ENCODE results near the gene XRCC3.

XRCC3 gene

GRCh38 chr14:103705118-103705503 lies 10.1 kb downstream of the XRCC3 start:
- DNase-seq: no peak

GRCh38 chr14:103704708-103705107 lies 10.5 kb downstream of the XRCC3 start:
- DNase-seq: no peak

GRCh38 chr14:103703433-103704385 lies 11.5 kb downstream of the XRCC3 start:
- no peak for DNase-seq

DNA sequence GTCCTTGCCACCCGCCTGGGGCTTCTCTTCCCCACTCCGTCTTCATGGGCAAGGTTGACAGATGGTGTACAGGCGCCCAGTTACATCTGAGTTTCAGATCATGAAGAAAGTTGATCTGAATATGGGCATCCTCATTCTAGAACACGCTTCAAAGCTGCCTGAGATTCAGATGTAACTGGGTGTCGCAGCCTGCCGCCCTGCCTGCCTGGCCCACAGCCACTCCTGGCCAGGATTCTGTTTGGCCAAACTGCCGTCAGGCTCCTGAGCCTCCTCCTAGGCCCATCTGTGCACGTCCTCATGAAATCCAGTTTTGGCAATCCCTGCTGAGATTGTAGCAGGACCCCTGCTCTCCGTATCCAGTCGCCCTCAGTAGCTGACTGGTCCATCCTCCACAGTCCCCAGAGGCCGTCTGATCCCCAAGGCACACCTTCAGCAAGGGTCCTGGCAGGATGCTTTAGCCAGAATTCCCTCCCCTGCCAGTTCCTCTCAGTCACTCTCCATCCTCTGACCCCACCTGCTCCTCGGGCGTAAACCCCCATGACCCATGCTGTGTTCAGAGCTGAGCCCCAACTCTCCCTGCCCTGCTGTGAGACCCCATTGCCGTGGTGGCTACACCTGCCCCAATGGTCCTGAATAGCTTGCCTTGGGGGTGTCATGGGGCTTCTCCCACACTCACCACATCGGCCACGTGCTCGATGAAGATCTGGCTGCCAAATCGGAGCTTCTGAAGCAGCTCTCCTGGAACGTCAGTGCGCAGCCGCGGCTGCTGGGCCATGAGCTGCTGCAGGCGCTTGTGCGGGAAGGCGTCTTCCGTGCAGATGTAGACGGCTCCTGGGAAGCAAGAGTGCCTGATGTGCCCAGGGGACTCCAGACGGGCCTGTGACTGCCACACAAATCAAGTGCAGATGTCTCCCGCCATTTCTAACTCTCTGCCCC lies 12.5 kb downstream of the XRCC3 start:
- no peak for DNase-seq

GRCh38 chr14:103702095-103702494 lies 13.2 kb downstream of the XRCC3 start:
- no peak for DNase-seq

DNA sequence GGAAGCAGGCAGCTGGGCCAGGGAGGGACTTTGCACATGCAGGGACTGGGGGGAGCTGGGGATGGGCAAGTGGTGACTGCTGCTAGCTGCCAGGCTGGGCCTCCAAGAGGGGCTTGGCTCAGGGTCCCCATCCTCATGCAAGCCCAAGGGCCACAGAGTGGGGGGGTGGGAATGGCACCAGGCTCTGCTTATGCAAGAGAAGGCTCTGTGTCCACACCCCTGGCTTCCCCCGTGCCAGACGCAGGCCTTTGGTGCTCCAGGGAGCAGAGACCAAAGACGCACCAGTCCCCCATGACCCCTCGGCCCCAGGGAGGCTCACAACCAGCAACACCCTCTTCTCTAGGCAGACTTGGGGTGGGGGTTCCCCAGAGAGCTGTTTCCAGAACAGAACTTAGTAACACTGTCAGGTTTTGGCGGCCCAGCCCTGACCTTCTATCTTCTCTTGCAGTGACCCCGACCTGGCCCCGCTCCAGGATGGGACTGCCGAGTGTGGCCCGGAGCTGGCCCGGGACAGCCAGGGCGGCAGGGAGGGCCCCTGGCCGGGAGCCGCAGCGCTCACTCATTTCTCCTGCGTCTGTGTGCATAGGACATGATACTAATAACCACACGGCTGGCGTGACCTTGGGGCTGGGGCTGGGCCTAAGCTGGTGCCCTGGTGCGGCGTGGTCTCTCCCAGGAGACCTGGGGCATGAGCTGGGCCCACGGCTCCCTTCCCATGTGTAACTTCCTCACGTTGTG lies 14.3 kb downstream of the XRCC3 start:
- DNase-seq: no peak

- DNase-seq: no peak
Observed at GRCh38 chr14:103699901-103700752, 15.1 kb downstream of the XRCC3 start.

DNA sequence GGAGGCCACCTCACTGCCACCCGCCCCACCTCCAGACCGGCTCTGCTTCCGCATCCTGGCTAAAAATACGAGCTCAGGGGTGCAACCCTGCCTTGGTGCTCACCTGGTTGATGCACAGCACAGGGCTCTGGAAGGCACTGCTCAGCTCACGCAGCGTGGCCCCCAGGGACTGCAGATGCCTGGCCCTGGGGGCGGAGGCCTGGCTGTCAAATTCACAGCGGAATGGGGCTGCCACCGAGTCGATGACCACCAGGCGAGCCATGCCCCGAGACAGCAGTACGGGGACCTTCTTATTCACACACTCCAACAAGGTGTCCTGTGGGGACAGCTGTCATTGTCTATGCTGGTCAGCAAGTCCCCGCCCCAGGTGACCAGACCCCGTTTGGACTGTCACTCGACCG lies 16.0 kb downstream of the XRCC3 start:
- no peak for DNase-seq

DNA sequence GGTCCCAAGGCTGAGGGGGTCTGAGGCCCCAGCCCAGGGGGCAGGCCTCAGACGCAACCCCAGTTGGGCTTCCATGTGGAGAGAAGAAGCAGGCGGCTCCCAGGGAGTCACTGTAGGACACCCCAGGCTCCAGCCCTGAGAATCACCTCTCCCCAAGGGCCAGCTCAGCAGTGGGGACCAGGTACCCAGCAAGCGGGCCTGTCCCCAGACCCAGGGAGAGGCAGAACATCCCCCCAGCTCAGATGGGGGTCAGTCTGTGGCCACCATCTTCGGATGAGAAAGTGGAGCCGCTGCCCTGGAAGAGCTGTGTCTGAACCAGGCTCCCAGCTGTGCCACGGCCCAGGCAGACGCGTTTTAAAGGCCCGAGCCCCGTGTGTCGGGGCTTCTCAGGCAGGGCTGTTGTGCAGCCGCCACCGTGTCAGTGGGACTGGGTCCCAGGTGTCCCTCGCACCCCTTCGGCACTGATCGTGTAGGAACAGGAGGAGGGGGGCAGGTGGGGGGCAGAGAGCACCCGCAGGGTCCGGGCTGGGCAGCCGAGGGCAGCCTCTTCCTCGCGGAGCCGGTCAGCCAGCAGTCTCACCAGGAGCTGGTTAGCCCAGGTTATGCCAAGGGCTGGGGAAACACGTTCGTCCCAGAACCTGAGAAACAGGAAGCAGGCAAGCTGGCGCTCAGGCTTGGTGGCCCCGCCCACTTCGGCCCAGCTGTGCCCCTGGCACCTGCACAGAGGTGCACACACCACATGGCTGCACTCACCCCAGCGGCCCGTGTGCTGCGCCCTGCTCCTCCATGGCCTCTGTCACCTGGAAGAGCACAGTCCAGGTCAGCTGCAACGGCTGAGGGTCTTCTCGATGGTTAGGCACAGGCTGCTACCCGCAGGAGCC lies 16.6 kb downstream of the XRCC3 start:
- DNase-seq: peak in 1 of 2 donors; percentile 17

- no peak for DNase-seq
Observed at GRCh38 chr14:103697603-103698379, 17.5 kb downstream of the XRCC3 start.

DNA sequence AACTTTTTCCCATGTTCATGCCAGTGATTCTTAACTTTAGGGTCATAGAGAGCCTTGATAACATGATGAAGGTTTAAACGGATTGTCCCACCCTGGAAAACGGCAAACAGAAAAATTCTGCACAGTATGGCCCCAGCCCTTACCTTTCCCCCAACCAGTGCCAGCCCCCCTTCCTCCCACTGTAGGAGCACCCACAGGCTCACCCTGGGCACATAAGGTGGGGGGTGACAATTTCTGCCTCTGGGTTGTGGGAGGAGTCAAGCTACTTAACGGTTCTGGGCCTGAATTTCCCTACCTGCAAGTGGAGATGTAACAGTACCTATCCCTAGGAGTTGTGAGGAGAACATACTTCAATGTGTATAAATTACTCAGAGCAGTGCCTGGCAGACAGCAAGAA lies 18.0 kb downstream of the XRCC3 start:
- DNase-seq: no peak

DNA sequence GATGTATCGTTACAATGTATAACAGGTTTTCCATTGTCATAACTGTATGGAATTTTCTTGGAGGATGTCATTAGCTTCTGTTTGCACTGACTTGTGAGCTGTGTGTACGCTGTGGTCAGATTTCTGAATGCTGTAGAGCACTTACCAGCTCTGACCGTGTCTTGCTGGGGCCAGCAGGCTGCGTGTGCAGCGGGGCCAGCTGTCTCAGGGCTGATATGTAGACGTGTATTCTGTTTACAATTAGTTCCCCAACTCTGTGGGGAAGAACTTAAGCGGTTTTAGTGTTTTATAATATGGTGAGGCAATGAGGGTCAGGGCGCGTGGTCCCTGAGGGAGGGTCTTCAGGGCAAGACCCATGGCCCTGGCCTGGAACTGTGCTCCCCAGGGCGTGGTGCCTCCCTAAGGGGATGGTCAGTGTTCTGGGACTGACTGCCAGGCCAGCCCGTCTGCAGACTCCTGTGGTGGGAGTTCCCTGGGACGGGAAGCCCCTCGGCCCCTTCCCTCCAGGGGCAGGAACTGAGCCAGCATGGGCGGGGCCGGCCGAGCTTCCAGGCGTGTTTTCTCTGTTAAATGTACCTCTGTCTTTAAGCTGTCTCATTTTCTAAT lies 18.7 kb downstream of the XRCC3 start:
- no peak for DNase-seq

GRCh38 chr14:103696070-103696402 lies 19.2 kb downstream of the XRCC3 start:
- DNase-seq: no peak

GRCh38 chr14:103695296-103696069 lies 19.8 kb downstream of the XRCC3 start:
- DNase-seq: no peak

DNA sequence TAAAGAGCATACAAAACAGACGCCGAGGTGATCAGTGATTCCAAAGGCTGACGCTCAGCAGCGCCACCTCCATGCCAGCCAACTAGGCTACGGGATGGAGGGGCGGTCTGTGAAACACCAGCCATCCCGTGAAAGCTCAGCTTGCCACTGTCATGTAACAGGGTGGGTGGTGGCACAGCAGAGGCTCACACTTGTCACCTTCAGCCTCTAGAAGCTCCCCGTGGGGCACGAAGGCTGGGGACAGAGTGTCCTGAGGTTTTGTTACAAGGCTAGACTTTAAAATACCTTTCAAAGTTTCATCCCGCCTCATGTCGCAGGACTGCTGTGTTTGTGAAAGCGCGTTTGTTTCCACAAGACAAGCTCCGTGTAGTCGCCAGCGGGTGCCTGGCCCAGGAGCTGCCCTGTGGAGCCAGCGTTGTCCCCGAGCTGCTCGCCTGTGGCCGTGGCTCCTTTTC lies 20.7 kb downstream of the XRCC3 start:
- DNase-seq: no peak

DNA sequence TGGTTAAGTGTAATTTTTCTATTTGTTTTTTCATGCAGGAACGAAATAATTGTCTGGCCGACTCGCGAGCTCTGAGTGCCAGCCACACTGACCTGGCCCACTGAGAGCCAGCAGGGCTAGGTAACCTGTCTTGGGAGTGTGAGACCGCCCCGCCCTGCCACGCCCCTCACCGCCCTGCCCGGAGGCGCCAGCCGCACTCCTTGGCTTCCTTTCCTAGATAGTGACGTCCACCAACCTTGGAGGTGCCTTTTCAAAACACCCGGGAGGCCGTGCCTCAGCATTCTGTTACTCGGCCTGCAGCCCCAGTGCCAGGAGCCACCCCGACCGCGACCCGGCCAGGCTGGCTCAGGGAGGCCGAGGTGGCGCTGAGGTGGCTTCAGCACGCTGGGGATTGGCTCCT lies 21.7 kb downstream of the XRCC3 start:
- no peak for DNase-seq

DNA sequence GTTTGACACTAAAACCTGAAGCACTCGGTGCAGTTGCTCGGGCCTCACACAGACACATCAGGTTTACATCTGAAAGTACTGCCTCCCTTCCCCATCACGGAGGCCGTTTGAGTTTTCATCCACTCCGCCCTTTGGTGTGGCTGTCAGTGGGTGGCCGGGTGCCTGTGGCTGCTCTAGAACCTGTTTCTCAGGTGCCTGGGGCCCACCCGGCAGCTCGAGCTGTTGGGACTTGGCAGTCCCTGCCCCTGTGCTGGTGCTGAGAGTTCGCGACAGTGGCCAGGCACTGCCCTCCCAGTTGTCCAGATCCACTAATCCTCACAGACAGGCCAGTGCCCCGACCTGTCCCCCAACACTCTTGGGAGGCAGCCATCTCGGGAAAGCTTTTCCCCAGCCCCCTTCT lies 22.4 kb downstream of the XRCC3 start:
- DNase-seq: no peak

- DNase-seq: no peak
Observed at GRCh38 chr14:103692159-103692558, 23.1 kb downstream of the XRCC3 start.

DNA sequence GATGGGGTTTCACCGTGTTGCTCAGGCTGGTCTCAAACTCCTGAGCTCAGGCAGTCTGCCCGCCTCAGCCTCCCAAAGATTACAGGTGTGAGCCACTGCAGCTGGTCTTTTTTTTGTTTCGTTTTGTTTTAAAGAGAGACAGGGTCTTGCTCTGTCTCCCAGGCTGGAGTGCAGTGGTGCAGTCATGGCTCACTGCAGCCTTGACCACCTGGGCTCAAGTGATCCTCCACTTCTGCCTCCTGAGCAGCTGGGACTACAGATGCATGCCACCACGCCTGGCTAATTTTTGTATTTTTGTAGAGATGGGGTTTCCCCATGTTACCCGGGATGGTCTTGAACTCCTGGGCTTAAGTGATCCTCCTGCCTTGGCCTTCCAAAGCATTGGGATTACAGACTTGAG lies 23.6 kb downstream of the XRCC3 start:
- peak in 1 of 2 donors; percentile 37 for DNase-seq
